H1 (cell line): ENCODE data around the gene MAFB. TPM values are rescaled to one million over a fixed set of nuclear protein-coding genes. Genes with fewer than 3 reads are reported as not detected.

Source experiments
- CTCF ChIA-PET: fragments of 300-600 bp; sonication (Branson Sonifier 250); formaldehyde crosslinking; loops from one replicate; lab custom pipeline; 2021; ENCODE audit not compliant: partially characterized antibody; lab: Charles Lee
- POLR2A ChIA-PET: fragments of 300-600 bp; sonication (Branson Sonifier 250); formaldehyde crosslinking; loops from one replicate; lab custom pipeline; 2021; ENCODE audit warnings: inconsistent platforms; ENCODE audit not compliant: partially characterized antibody; lab: Charles Lee
- DNase-seq, 2 experiments: peaks; one replicate each; pipeline versions ENCODE4 v3.0.0 to v3.0.0-alpha.2; 2010 to 2022; ENCODE audit warnings: low spot score in 2 of 2, low read depth in 1 of 2, mixed read lengths in 1 of 2
- FAIRE-seq: peaks from 2 replicates; lab custom pipeline; 2011; peaks lifted over from hg19 to GRCh38; lab: Jason Lieb, UNC
- H2AFZ ChIP-seq: 2 replicates; pipeline ENCODE4 v1.8.1; 2012; ENCODE audit warnings: low read length, inconsistent platforms
- H2AK5ac ChIP-seq: 2 replicates; pipeline ENCODE4 v1.6.1; 2013; ENCODE audit warnings: low read depth, low read length
- H2BK120ac ChIP-seq: replicated peaks from 2 replicates; pipeline ENCODE3; 2013; ENCODE audit warnings: low read depth, low read length, inconsistent platforms
- H2BK12ac ChIP-seq: 2 replicates; pipeline ENCODE4 v1.6.1; 2013; ENCODE audit warnings: low read depth, low read length
- H2BK15ac ChIP-seq: 2 replicates; pipeline ENCODE4 v1.6.1; 2013; ENCODE audit warnings: low read length
- H2BK20ac ChIP-seq: 2 replicates; pipeline ENCODE4 v1.6.1; 2013; ENCODE audit warnings: low read length
- H2BK5ac ChIP-seq: 2 replicates; pipeline ENCODE4 v1.6.1; 2013; ENCODE audit warnings: low read depth, low read length
- H3K14ac ChIP-seq: 2 replicates; pipeline ENCODE4 v1.6.1; 2013; ENCODE audit warnings: inconsistent platforms; ENCODE audit not compliant: insufficient read length
- H3K18ac ChIP-seq: 2 replicates; pipeline ENCODE4 v1.6.1; 2013; ENCODE audit warnings: low read length; ENCODE audit errors: extremely low read depth
- H3K23ac ChIP-seq: 2 replicates; pipeline ENCODE4 v1.6.1; 2013; ENCODE audit warnings: inconsistent platforms; ENCODE audit not compliant: insufficient read length
- H3K23me2 ChIP-seq: 2 replicates; pipeline ENCODE4 v1.6.1; 2013; ENCODE audit warnings: low read depth, low read length
- H3K27ac ChIP-seq: 2 replicates; pipeline ENCODE4 v1.6.1; 2011; ENCODE audit warnings: low read depth, low read length, inconsistent platforms
- H3K27me3 ChIP-seq, 4 experiments: replicated peaks in 1 of 4; 1 replicate in 1 of 4; 2 replicates in 3 of 4; pipeline versions ENCODE4 v1.6.1 to v1.8.1; 2011 to 2013; ENCODE audit warnings: low read length in 3 of 4, mild to moderate bottlenecking in 3 of 4, inconsistent platforms in 2 of 4, mixed read lengths in 2 of 4, moderate library complexity in 1 of 4; ENCODE audit not compliant: control insufficient read depth in 3 of 4, insufficient read depth in 3 of 4; ENCODE audit errors: extremely low read depth in 1 of 4
- H3K36me3 ChIP-seq, 4 experiments: 2 replicates each; pipeline versions ENCODE4 v1.6.1 to v1.8.1; 2011 to 2013; ENCODE audit warnings: mild to moderate bottlenecking in 4 of 4, low read length in 3 of 4, moderate library complexity in 2 of 4, control low read depth in 1 of 4, inconsistent platforms in 1 of 4; ENCODE audit not compliant: insufficient read depth in 4 of 4, control insufficient read depth in 2 of 4
- H3K4ac ChIP-seq: replicated peaks from 2 replicates; pipeline ENCODE3; 2013; ENCODE audit warnings: low read length, low read depth, mixed read lengths, inconsistent platforms; ENCODE audit not compliant: insufficient read length
- H3K4me1 ChIP-seq, 4 experiments: replicated peaks in 1 of 4; 1 replicate in 1 of 4; 2 replicates in 3 of 4; pipeline versions ENCODE4 v1.6.1 to v1.8.1; 2011 to 2013; ENCODE audit warnings: low read length in 3 of 4, inconsistent platforms in 2 of 4, mixed read lengths in 1 of 4; ENCODE audit not compliant: insufficient read depth in 4 of 4, control insufficient read depth in 3 of 4
- H3K4me2 ChIP-seq, 2 experiments: 2 replicates each; pipeline versions ENCODE4 v1.6.1 to v1.8.1; 2011 to 2013; ENCODE audit warnings: low read depth in 2 of 2, low read length in 2 of 2, control low read depth in 1 of 2, inconsistent platforms in 1 of 2, mild to moderate bottlenecking in 1 of 2; ENCODE audit not compliant: insufficient read depth in 1 of 2
- H3K4me3 ChIP-seq, 4 experiments: fragments of 200-600, 300-600 bp in 1 of 4; sonication (generic), shearing (Covaris generic), sonication (Bioruptor Twin) in 1 of 4; 2 replicates each; pipeline versions ENCODE4 v1.5.1 to v1.8.1; 2011 to 2016; ENCODE audit warnings: low read length in 4 of 4, low read depth in 3 of 4, control low read depth in 2 of 4, inconsistent platforms in 2 of 4, mild to moderate bottlenecking in 2 of 4, mixed read lengths in 1 of 4, moderate library complexity in 1 of 4; ENCODE audit not compliant: insufficient read depth in 2 of 4; ENCODE audit errors: extremely low read depth in 1 of 4
- H3K56ac ChIP-seq: replicated peaks from 2 replicates; pipeline ENCODE3; 2013; ENCODE audit warnings: low read depth, mild to moderate bottlenecking, mixed read lengths, low read length, inconsistent platforms; ENCODE audit not compliant: insufficient read length
- H3K79me1 ChIP-seq: 2 replicates; pipeline ENCODE4 v1.6.1; 2013; ENCODE audit warnings: low read depth, low read length, control low read depth
- H3K79me2 ChIP-seq, 2 experiments: 2 replicates each; pipeline versions ENCODE4 v1.6.1 to v1.8.1; 2012 to 2013; ENCODE audit warnings: low read length in 2 of 2, mild to moderate bottlenecking in 2 of 2, inconsistent platforms in 1 of 2; ENCODE audit not compliant: insufficient read depth in 2 of 2, control insufficient read depth in 1 of 2
- H3K9ac ChIP-seq, 4 experiments: replicated peaks in 1 of 4; 1 replicate in 1 of 4; 2 replicates in 3 of 4; pipeline versions ENCODE4 v1.6.1 to v1.8.1; 2011 to 2013; ENCODE audit warnings: low read depth in 3 of 4, low read length in 3 of 4, control low read depth in 2 of 4, mild to moderate bottlenecking in 2 of 4, moderate library complexity in 2 of 4, inconsistent platforms in 1 of 4; ENCODE audit errors: extremely low read depth in 1 of 4
- H3K9me3 ChIP-seq, 2 experiments: 2 replicates each; pipeline versions ENCODE4 v1.6.1 to v1.8.1; 2012 to 2013; ENCODE audit warnings: mild to moderate bottlenecking in 2 of 2, moderate library complexity in 2 of 2, control low read depth in 1 of 2, inconsistent platforms in 1 of 2, low read depth in 1 of 2, low read length in 1 of 2, mixed read lengths in 1 of 2; ENCODE audit not compliant: insufficient read depth in 2 of 2
- H4K20me1 ChIP-seq, 2 experiments: replicated peaks in 1 of 2; 2 replicates each; pipeline versions ENCODE3 to v1.8.1; 2011 to 2013; ENCODE audit warnings: inconsistent platforms in 2 of 2, low read length in 2 of 2, mild to moderate bottlenecking in 1 of 2; ENCODE audit not compliant: insufficient read depth in 2 of 2, control insufficient read depth in 1 of 2
- H4K5ac ChIP-seq: 2 replicates; pipeline ENCODE4 v1.6.1; 2013; ENCODE audit warnings: low read length, low read depth, mixed read lengths, inconsistent platforms; ENCODE audit not compliant: insufficient read length
- H4K8ac ChIP-seq: 2 replicates; pipeline ENCODE4 v1.8.0; 2013; ENCODE audit warnings: mild to moderate bottlenecking, moderate library complexity, low read length, inconsistent platforms; ENCODE audit not compliant: insufficient read depth; ENCODE audit errors: extremely low read depth
- H4K91ac ChIP-seq: replicated peaks from 2 replicates; pipeline ENCODE3; 2013; ENCODE audit warnings: low read length, mixed read lengths, inconsistent platforms; ENCODE audit not compliant: insufficient read length
- KDM1A ChIP-seq: fragments of 200-600, 300-600 bp; sonication (generic); IDR thresholded peaks from 2 replicates; pipeline ENCODE4 v1.7.1; 2016; ENCODE audit warnings: mild to moderate bottlenecking, low read length, borderline replicate concordance
- KDM5A ChIP-seq: fragments of 200-600 bp; IDR thresholded peaks from 2 replicates; pipeline ENCODE4 v1.7.1; 2012; ENCODE audit warnings: mild to moderate bottlenecking, low read length, inconsistent platforms, mixed read lengths
- WGBS, 2 experiments: shearing (Covaris generic) in 1 of 2; methylation state at CpG; one replicate each; pipeline versions ENCODE4 v1.1.6 to v1.1.7; 2013 to 2015; ENCODE audit warnings: low lambda C conversion rate in 2 of 2, mixed read lengths in 2 of 2, inconsistent platforms in 1 of 2, low coverage in 1 of 2, missing lambda C conversion rate in 1 of 2; ENCODE audit not compliant: insufficient replicate concordance in 2 of 2, insufficient coverage in 1 of 2, insufficient read length in 1 of 2; ENCODE audit errors: extremely low coverage in 1 of 2, missing lambda C conversion rate in 1 of 2; 5-methylcytosine and 5-hydroxymethylcytosine counted together
- polyA plus RNA-seq, 7 experiments: library from polyadenylated mRNA; depleted of rRNA in 3 of 7; stranded (reverse) in 5 of 7; unstranded in 2 of 7; fragments of >200 nt in 5 of 7; fragments of 200-250 nt in 2 of 7; gene quantifications; 1 replicate in 5 of 7; 2 replicates in 1 of 7; 4 replicates in 1 of 7; pipeline versions ENCODE4 v1.2.1 to v1.2.3, GENCODE V29; 2011 to 2013; ENCODE audit warnings: missing spikeins in 2 of 7, mixed read lengths in 2 of 7
- total RNA-seq: library from RNA; stranded (reverse); fragmentation: NEBNext Ultra II Directional; extraction: Animal tissue kit (Norgen Biotek cat#: 25700); gene quantifications from 2 replicates; pipeline ENCODE4 v1.2.1, GENCODE V29; 2021
- TF ChIP-seq, protein P1 (sequence below): IDR thresholded peaks from 2 replicates; pipeline ENCODE4 v1.6.1; 2012; ENCODE audit warnings: inconsistent platforms

Gene MAFB
- total and polyA plus RNA-seq, 2 of the 8 experiments (the other 6 are each of a cell fraction or from before 2014, with no cell fraction given): 0.83 to 1.8 TPM

DNA sequence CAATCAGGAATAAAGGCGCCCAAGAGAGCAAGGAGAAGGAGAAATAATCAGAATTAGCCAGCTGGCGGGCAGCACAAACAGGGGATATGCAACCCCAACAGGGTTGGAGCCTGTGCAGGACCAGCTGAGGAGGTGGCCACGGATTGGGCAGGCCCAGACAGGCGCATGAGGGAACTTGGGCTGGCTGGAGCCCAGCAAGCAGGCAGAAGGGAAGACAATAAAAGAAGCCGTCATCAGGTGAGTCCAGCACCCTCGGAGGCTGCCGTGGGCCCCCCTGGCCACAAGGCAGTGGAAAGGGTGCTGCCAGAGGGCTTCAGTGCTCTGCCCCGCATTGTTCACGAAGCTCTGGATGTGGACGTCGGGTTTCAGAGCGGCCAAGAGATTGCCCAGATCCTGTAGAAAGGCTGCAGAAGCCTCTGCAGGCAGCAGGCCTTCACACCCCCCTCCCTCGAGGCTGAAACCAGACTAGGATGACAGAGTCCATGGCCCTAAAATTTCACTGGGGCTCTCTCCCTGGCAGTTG, 28.4 kb upstream of the MAFB start:
- no peak overlapping the region for H3K4ac ChIP-seq
- H3K18ac ChIP-seq: no peak overlapping the region
- no peak overlapping the region for H2BK120ac ChIP-seq
- H3K23ac ChIP-seq: no peak overlapping the region
- H2AFZ ChIP-seq: 0 out of 2 replicates have a peak overlapping the region, but pooled peaks have one; percentile 62
- CTCF ChIA-PET: interaction anchor here (0.6 to 2.6 kb wide), 8 partner anchors 10 to 656 kb away, joined by 3 to 13 read pairs (median 3); no protein-coding TSS in a partner anchor
- H4K20me1 ChIP-seq: no peaks in the 10 kb centered on the region
- no peak overlapping the region for H2BK15ac ChIP-seq
- DNase-seq (no peak), FAIRE-seq (no peak)
- no peaks in the 10 kb centered on the region for H3K4me1 ChIP-seq
- no peaks in the 10 kb centered on the region for H3K79me1 ChIP-seq
- H3K9me3 ChIP-seq: no peaks in the 10 kb centered on the region
- no peak overlapping the region for H2BK20ac ChIP-seq
- H2AK5ac ChIP-seq: no peak overlapping the region
- no peak overlapping the region for H3K14ac ChIP-seq
- no peaks in the 10 kb centered on the region for H3K27me3 ChIP-seq
- no peak overlapping the region for H3K56ac ChIP-seq
- H3K4me3 ChIP-seq: no peak overlapping the region
- no peak overlapping the region for H3K27ac ChIP-seq
- H3K4me2 ChIP-seq: no peak overlapping the region
- H2BK12ac ChIP-seq: no peak overlapping the region
- H2BK5ac ChIP-seq: no peak overlapping the region
- no peak overlapping the region for H3K9ac ChIP-seq
- WGBS, 2 experiments: 80% methylated on average over 11 of the region's 13 CpGs; no CpG with 5 or more reads in 1 of the 2 experiments
- POLR2A ChIA-PET: no interaction called here
- H4K5ac ChIP-seq: no peak overlapping the region
- no peaks in the 10 kb centered on the region for H3K79me2 ChIP-seq
- TF ChIP-seq, protein P1, sequence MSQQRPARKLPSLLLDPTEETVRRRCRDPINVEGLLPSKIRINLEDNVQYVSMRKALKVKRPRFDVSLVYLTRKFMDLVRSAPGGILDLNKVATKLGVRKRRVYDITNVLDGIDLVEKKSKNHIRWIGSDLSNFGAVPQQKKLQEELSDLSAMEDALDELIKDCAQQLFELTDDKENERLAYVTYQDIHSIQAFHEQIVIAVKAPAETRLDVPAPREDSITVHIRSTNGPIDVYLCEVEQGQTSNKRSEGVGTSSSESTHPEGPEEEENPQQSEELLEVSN: no peak
- TF ChIP-seq KDM5A: no peak
- no peak for TF ChIP-seq KDM1A
- TF ChIP-seq, all 59 proteins: peak for 0
- Histone ChIP-seq H4K91ac (no peak overlapping the region), H3K23me2 (no peaks in the 10 kb centered on the region), H4K8ac (no peak overlapping the region), H3K36me3 (no peaks in the 10 kb centered on the region)
